Hematopoietic multipotent progenitor cell treated with erythropoietin and hydrocortisone succinate and interleukin-3 and kit ligand, for 8 days (in vitro differentiated cells): ENCODE results near the gene VWA3B.
A peak's percentile ranks its signal among the peaks of the same experiment; 100 is the strongest.

Experiments
- DNase-seq: peaks from one replicate; pipeline ENCODE4 v3.0.0-alpha.2; 2015

Gene VWA3B

DNA sequence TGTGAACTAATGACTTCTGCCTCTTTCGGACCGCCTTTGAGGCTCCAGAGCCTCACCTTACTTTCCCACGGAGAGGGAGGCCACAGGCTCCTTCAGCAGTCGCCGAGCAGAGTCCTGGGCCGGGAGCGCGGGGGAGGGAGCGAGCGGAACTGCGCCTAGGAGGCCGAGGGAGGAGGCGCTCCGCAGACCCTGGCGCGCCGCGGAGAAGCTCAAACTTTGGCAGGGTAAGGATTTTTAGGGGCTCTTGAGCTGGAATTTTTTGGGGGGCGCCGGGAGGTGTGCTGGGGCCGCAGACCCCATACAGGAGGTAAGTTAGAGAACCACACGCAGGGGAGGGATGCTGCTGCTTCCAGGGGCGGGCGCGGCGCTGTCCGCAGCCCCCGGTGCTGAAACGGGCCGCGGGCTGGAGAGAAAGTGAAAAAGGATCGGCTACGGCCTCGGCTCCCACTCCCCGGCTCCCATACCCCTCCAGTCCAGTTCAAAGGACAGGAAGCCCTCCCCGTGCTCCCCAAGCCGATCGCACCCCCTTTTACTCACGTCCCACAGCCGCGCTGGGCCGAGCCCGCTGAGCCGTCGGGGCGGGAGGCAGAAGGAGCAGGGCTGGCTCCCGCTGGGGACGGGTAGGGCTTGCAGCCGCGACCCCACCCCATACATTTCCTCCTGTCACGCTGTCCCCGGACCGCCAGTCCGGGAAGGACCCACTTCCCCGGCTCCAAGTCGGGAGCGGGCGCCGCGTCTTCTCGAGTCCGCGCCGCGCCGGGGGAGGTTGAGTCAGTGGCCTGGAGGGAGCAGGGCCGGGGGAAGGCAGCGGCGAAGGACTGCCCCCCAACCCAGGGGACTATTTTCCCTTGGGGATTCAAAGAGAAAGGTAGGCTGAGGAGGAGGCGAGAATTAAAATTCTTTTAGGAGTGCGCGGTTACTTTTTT is 259.6 kb downstream of the VWA3B start, which contains the start of gene CNGA3:
Gene CNGA3, plus strand, starts transcription at position 146 of the 926 bp plus-strand sequence. CDS start 23,520 bp downstream, outside the sequence.
- DNase-seq: no peak

DNA sequence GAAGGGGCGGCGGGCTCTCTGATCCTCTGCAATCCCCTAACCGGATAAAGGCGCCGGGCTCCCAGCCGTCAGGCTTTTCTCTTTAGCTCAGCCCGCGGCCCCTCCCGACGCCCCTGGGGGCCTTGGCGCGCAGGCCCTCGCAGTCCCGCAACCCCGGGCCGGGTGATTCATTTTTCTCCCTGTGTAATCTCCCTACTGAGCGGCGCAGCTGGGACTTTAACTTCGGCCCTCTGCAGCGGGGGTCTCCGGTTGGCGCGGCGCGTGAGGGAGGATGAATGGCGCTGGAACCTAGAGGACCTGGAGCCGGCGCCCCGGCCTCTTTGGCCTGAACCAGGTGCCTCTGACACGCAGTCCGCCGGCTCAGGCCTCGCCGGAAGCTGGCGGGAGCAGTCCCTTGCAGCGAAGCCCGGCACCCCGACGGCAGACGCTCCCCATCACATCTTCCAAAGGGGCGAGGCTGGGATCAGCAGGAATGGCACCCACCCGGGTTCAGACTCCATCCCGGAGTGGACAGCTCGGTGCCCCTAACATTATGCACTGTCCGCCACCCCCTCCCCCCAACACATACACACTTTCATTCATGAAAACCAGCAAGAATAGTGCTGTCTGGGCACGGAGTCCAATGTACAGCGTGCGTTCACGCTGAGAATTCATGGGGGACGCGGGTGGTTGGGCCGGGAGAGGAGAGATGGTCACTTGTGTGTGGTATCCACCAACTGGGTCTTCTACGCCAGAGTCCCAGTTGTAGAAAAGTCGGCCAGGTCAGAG is 260.5 kb downstream of the VWA3B start:
- no peak for DNase-seq

DNA sequence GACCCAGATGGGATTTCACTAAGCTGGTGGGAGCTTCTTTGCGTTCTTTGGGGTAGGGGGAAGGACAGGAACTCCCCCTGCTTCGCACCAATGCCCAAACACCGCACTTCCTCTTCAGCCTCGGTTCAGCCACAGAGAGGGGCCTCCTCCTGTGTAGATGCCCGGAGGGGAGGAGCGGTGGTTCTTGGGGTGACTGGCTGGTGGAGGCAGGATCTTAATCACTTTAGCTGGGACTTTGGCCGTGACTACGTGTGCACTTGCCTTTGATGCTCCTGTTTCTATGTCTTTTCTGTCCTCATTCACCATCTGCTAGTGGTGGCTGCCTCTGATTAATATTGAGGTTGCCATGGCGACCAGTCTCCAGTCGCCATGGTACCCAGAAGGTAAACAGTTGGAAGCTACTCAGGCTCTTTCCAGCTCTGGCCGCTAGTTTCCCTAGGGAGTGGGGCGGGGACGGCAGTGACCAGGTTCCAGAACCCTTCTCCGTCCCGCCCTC is 261.1 kb downstream of the VWA3B start:
- DNase-seq: no peak

DNA sequence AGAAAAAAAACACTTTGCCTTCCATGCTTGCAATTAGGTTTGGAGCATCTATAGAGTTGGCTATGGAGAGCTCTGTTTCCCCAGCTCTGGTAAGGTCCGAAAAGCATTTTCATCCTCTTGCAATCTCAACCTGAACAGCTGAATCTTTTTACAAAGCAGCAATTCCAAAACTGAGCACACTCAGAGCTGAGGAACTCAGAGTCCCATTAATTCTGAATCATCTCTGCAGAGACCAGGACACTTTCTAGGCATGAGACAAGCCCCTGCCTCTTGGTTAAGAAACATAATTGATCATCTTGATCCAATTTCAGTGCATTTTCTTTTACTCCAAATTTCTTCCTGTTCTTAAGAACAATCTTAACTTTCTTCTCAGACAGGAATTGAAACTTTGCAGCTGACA is 263.4 kb downstream of the VWA3B start:
- DNase-seq: no peak

DNA sequence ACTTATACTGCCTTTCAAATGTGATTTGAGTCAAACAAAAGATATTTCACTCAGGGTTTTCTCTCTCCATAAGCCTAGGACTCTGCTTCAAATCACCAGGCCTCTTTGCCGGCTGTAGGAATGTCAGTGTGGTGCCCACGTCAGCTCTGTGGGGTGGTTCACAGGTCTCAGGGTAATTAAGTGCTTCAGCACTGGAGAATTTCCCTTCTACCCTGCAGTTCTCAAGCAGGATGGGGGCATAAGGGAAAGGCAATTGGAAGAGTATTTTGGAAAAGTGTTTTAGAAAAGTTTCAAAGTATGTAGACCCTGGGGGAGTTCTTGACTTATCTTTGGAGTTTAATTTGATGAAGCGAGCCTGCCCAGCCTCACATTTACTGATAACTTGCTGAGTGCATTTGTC is 268.9 kb downstream of the VWA3B start:
- no peak for DNase-seq

DNA sequence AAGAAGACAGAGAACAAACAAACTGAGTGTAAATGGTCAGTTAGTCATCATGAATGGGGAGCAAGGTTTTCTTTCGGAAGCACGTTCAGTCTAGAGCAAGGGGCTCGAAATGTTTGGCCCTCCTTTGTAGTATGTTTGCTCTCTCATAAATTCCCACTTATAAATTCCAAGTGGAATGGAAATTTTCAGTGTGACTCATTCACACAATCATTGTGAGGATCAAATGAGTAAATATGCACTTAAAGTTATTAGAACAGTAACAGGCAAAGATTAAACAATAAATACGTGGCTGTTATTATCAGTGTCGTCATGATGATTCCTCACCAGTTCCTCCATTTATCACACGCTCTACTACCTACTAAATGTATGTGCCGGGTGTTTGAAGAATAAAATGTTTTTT is 269.8 kb downstream of the VWA3B start:
- DNase-seq: no peak

DNA sequence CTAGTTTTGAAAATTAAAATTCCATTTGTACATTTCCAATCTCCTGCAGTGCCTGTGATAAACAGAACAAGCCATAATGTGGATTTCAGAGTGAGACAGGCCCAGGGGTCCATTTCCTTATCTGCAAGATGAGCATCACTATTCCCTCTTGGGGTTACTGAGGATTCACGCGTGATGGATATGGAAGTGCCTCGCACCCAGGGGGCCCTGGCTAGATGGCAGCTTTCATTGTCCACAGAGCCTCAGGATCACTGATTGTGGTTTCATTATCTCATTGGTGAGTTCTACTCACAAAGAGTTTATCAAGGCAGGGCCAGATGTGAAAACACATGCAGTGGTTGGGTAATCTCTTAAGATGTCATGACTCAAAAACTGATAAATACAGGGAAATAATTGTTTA is 270.9 kb downstream of the VWA3B start:
- peak; percentile 10 for DNase-seq

DNA sequence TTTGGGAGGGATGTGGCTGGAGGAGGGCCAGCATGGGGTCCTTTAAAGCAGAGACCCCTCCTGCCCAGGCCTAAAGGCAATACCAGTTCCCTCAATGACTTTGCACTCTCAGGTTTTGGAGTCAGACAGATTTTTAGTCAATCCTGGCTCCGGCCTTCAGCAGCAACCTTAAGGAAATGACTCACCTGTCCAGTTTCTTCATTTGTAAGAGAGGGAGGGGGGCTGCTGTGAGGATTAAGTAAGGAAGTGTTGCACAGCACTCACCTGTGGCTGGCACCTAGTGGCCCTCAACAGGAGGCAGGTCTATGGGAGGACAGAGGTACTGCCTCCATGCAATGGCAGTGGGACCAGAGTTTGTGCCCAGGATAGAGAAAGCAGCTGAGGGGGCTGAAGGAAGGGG is 273.0 kb downstream of the VWA3B start:
- DNase-seq: no peak
